ENCODE measurements around the gene SPOP. TPM values are rescaled to one million over a fixed set of nuclear protein-coding genes. Genes with fewer than 3 reads are reported as not detected.

The SPOP gene
- total and polyA plus RNA-seq, 2 experiments from 2014 or later = 13.9 to 18.6 TPM

DNA sequence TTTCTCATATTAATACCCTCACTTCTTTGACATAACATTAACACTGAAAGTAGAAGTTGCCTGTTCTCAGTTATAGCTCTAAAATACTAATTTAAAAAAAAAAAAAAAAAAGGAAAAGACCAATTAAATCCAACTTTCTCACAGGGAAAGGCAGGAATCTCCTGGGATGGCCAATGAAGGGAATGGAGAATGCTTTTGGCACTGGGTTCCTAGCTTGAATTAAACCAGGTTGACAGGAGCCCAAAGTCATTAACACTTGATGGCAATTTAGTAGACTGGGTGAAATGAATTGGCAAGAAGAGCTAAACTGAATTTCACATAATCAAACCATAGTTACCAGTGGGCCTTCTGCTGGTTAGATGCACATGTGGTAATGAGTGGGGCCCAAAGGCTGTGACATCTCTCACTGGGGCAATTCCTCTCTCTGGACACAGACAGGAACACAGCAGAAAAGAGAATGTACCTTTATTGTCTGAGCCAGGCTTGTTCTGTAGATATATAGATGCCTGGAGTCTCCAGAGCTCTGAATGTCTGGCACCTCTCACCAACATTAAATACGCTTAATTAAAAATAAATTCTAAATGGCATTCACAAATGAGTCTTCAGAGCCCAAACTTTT lies 64.6 kb downstream of the SPOP start:
- Histone ChIP-seq H3K79me2 (replicated peaks; ENCODE audit: insufficient read depth) (no peaks in the 10 kb centered on the region), H3K4me2 (no peak overlapping the region), H3K9me2 (ENCODE audit: insufficient read depth) (no peaks in the 10 kb centered on the region), H3K4me3 (no peak overlapping the region), H4K20me1 (replicated peaks; ENCODE audit: insufficient read depth) (no peaks in the 10 kb centered on the region; the same call in 1 of the 2 replicates), H3F3A (replicated peaks; ENCODE audit: low read depth) (no peaks in the 10 kb centered on the region), H2AFZ (no peak overlapping the region), H3K27me3 (ENCODE audit: insufficient read depth) (no peaks in the 10 kb centered on the region), H3K36me3 (ENCODE audit: insufficient read depth) (peaks cover 6% of the 10 kb centered on the region; the same call in 1 of the 2 replicates), H3K4me1 (ENCODE audit: insufficient read depth) (no peaks in the 10 kb centered on the region), H3K27ac (ENCODE audit: low read depth) (no peak overlapping the region)
- DNase-seq (ENCODE audit: low spot score) (no peak), ATAC-seq (no peak)
- TF ChIP-seq JUNB (IDR thresholded peaks at IDR 0.05; ENCODE audit: unreplicated experiment) (no peak), EZH2phosphoT487 (IDR thresholded peaks at IDR 0.05; ENCODE audit: unreplicated experiment) (no peak)
- Mint-ChIP-seq H3K27ac (no peak overlapping the region), H3K4me3 (no peak overlapping the region), H3K4me1 (no peaks in the 10 kb centered on the region), H3K36me3 (ENCODE audit: low read depth) (peaks cover 21% of the 10 kb centered on the region), H3K27me3 (ENCODE audit: insufficient read depth, low read depth, poor library complexity) (peaks cover 4% of the 10 kb centered on the region), H3K9me3 (no peaks in the 10 kb centered on the region)

GRCh38 chr17:49612726-49613125 lies 65.2 kb downstream of the SPOP start:
- peaks cover 20% of the 10 kb centered on the region for H3K36me3 Mint-ChIP-seq (ENCODE audit: low read depth)
- H3K4me2 ChIP-seq = no peak overlapping the region
- DNase-seq (ENCODE audit: low spot score) = no peak
- H3K27ac Mint-ChIP-seq = no peak overlapping the region
- H2AFZ ChIP-seq = no peak overlapping the region
- no peaks in the 10 kb centered on the region for H3K4me1 Mint-ChIP-seq
- H3K36me3 ChIP-seq (ENCODE audit: insufficient read depth) = peaks cover 6% of the 10 kb centered on the region; the same call in 1 of the 2 replicates
- peaks cover 4% of the 10 kb centered on the region for H3K27me3 Mint-ChIP-seq (ENCODE audit: insufficient read depth, low read depth, poor library complexity)
- H3K4me1 ChIP-seq (ENCODE audit: insufficient read depth) = no peaks in the 10 kb centered on the region
- no peak for ATAC-seq
- H3K9me2 ChIP-seq (ENCODE audit: insufficient read depth) = no peaks in the 10 kb centered on the region
- H3K4me3 Mint-ChIP-seq = no peak overlapping the region
- H3K79me2 ChIP-seq (replicated peaks; ENCODE audit: insufficient read depth) = no peaks in the 10 kb centered on the region
- H3F3A ChIP-seq (replicated peaks; ENCODE audit: low read depth) = no peaks in the 10 kb centered on the region
- H4K20me1 ChIP-seq (replicated peaks; ENCODE audit: insufficient read depth) = no peaks in the 10 kb centered on the region; the same call in 1 of the 2 replicates
- H3K27me3 ChIP-seq (ENCODE audit: insufficient read depth) = no peaks in the 10 kb centered on the region
- no peak overlapping the region for H3K27ac ChIP-seq (ENCODE audit: low read depth)
- H3K4me3 ChIP-seq = no peak overlapping the region
- no peaks in the 10 kb centered on the region for H3K9me3 Mint-ChIP-seq
- TF ChIP-seq CREB1 (CRISPR knock-in tag; IDR thresholded peaks at IDR 0.05; ENCODE audit: low read depth) (no peak), NANOG (IDR thresholded peaks at IDR 0.05; ENCODE audit: borderline replicate concordance) (no peak), JUNB (IDR thresholded peaks at IDR 0.05; ENCODE audit: unreplicated experiment) (no peak), EZH2 (IDR thresholded peaks at IDR 0.05; ENCODE audit: low read depth, unreplicated experiment) (no peak), EZH2phosphoT487 (IDR thresholded peaks at IDR 0.05; ENCODE audit: unreplicated experiment) (no peak), REST (IDR thresholded peaks at IDR 0.05; ENCODE audit: unreplicated experiment) (no peak), ZNF114 (CRISPR knock-in tag; IDR thresholded peaks at IDR 0.05) (no peak), STAT1 (IDR thresholded peaks at IDR 0.05; ENCODE audit: unreplicated experiment) (no peak), ZNF331 (CRISPR knock-in tag; IDR thresholded peaks at IDR 0.05; ENCODE audit: low read depth) (no peak)
- TF ChIP-seq, protein P1, sequence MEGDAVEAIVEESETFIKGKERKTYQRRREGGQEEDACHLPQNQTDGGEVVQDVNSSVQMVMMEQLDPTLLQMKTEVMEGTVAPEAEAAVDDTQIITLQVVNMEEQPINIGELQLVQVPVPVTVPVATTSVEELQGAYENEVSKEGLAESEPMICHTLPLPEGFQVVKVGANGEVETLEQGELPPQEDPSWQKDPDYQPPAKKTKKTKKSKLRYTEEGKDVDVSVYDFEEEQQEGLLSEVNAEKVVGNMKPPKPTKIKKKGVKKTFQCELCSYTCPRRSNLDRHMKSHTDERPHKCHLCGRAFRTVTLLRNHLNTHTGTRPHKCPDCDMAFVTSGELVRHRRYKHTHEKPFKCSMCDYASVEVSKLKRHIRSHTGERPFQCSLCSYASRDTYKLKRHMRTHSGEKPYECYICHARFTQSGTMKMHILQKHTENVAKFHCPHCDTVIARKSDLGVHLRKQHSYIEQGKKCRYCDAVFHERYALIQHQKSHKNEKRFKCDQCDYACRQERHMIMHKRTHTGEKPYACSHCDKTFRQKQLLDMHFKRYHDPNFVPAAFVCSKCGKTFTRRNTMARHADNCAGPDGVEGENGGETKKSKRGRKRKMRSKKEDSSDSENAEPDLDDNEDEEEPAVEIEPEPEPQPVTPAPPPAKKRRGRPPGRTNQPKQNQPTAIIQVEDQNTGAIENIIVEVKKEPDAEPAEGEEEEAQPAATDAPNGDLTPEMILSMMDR (conservative IDR thresholded peaks at IDR 0.05; ENCODE audit: low read depth in 2 of 2) = no peak
- TF ChIP-seq, protein P2, sequence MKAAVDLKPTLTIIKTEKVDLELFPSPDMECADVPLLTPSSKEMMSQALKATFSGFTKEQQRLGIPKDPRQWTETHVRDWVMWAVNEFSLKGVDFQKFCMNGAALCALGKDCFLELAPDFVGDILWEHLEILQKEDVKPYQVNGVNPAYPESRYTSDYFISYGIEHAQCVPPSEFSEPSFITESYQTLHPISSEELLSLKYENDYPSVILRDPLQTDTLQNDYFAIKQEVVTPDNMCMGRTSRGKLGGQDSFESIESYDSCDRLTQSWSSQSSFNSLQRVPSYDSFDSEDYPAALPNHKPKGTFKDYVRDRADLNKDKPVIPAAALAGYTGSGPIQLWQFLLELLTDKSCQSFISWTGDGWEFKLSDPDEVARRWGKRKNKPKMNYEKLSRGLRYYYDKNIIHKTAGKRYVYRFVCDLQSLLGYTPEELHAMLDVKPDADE (IDR thresholded peaks at IDR 0.05) = no peak

Data from GM23338 (cell line).